GM23338 (cell line): Measurements from ENCODE around the gene SUN5. TPM values are rescaled to one million over a fixed set of nuclear protein-coding genes. Genes with fewer than 3 reads are reported as not detected.

Experiments
- ATAC-seq: fragments of 200-7000 bp; cut with Tn5 transposase; 3 replicates; pipeline ENCODE4 v1.9.1; 2020
- DNase-seq: peaks from one replicate; pipeline ENCODE4 v3.0.0-alpha.2; 2015; ENCODE audit warnings: low spot score
- H2AFZ ChIP-seq: fragments of 200-600 bp; sonication (generic); 2 replicates; pipeline ENCODE4 v1.8.0; 2016; ENCODE audit warnings: antibody characterized with exemption, mild to moderate bottlenecking, moderate library complexity
- H3F3A ChIP-seq: fragments of 200-600 bp; sonication (generic); replicated peaks from 2 replicates; pipeline ENCODE4 v1.8.0; 2017; ENCODE audit warnings: antibody characterized with exemption, mixed run types, low read depth
- H3K27ac ChIP-seq: fragments of 200-600 bp; sonication (generic); 2 replicates; pipeline ENCODE4 v1.6.1; 2016; ENCODE audit warnings: low read depth
- H3K27me3 ChIP-seq: fragments of 200-600 bp; sonication (generic); 2 replicates; pipeline ENCODE4 v1.8.0; 2016; ENCODE audit warnings: mild to moderate bottlenecking, mixed run types, moderate library complexity; ENCODE audit not compliant: insufficient read depth
- H3K36me3 ChIP-seq: fragments of 200-600 bp; sonication (generic); 2 replicates; pipeline ENCODE4 v1.8.0; 2016; ENCODE audit warnings: mild to moderate bottlenecking; ENCODE audit not compliant: insufficient read depth
- H3K4me1 ChIP-seq: fragments of 200-600 bp; sonication (generic); 2 replicates; pipeline ENCODE4 v1.8.0; 2016; ENCODE audit warnings: mild to moderate bottlenecking, moderate library complexity; ENCODE audit not compliant: insufficient read depth
- H3K4me2 ChIP-seq: fragments of 200-600 bp; sonication (generic); 2 replicates; pipeline ENCODE4 v1.7.1; 2017; ENCODE audit warnings: mixed run types
- H3K4me3 ChIP-seq: fragments of 200-600 bp; sonication (generic); 2 replicates; pipeline ENCODE4 v1.6.1; 2016; ENCODE audit warnings: mixed run types
- H3K79me2 ChIP-seq: fragments of 200-600 bp; sonication (generic); replicated peaks from 2 replicates; pipeline ENCODE4 v1.8.0; 2017; ENCODE audit warnings: mild to moderate bottlenecking; ENCODE audit not compliant: insufficient read depth
- H3K9me2 ChIP-seq: fragments of 200-600 bp; sonication (generic); 2 replicates; pipeline ENCODE4 v1.8.0; 2017; ENCODE audit not compliant: insufficient read depth
- H4K20me1 ChIP-seq: fragments of 200-600 bp; sonication (generic); replicated peaks from 2 replicates; pipeline ENCODE4 v1.8.0; 2017; ENCODE audit warnings: mild to moderate bottlenecking; ENCODE audit not compliant: insufficient read depth
- H3K27ac Mint-ChIP-seq: 2 replicates; pipeline ENCODE4 v1.8.0; 2020; ENCODE audit warnings: inconsistent platforms, mild to moderate bottlenecking, moderate library complexity, mixed read lengths
- H3K27me3 Mint-ChIP-seq: 3 replicates; pipeline ENCODE4 v1.8.0; 2022; ENCODE audit warnings: low read depth, mild to moderate bottlenecking, moderate library complexity, mixed read lengths, inconsistent platforms; ENCODE audit not compliant: insufficient read depth, poor library complexity
- H3K36me3 Mint-ChIP-seq: 3 replicates; pipeline ENCODE4 v1.8.0; 2021; ENCODE audit warnings: low read depth, mild to moderate bottlenecking, inconsistent platforms, moderate library complexity, mixed read lengths
- H3K4me1 Mint-ChIP-seq: 3 replicates; pipeline ENCODE4 v1.8.0; 2020; ENCODE audit warnings: mild to moderate bottlenecking, inconsistent platforms, mixed read lengths
- H3K4me3 Mint-ChIP-seq: 3 replicates; pipeline ENCODE4 v1.8.0; 2021; ENCODE audit warnings: moderate library complexity, mild to moderate bottlenecking, inconsistent platforms, mixed read lengths
- H3K9me3 Mint-ChIP-seq: 3 replicates; pipeline ENCODE4 v1.8.0; 2020; ENCODE audit warnings: moderate library complexity, mild to moderate bottlenecking, inconsistent platforms, mixed read lengths
- CREB1 ChIP-seq: fragments of 250-450 bp; sonication (Bioruptor Pico); IDR thresholded peaks from 2 replicates; pipeline ENCODE4 v1.5.0; 2020; ENCODE audit warnings: low read depth, mild to moderate bottlenecking, moderate library complexity
- POLR2AphosphoS5 ChIP-seq: IDR thresholded peaks from 2 replicates; pipeline ENCODE4 v1.6.1; 2016; ENCODE audit warnings: antibody characterized with exemption, low read depth
- REST ChIP-seq: IDR thresholded peaks from one replicate; pipeline ENCODE4 v1.6.1; 2018; ENCODE audit warnings: antibody characterized with exemption; ENCODE audit not compliant: unreplicated experiment
- STAT1 ChIP-seq: IDR thresholded peaks from one replicate; pipeline ENCODE4 v1.6.1; 2016; ENCODE audit warnings: antibody characterized with exemption; ENCODE audit not compliant: unreplicated experiment
- ZNF114 ChIP-seq: fragments of 250-450 bp; sonication (Bioruptor Pico); IDR thresholded peaks from 2 replicates; pipeline ENCODE4 v1.5.0; 2020; ENCODE audit warnings: mild to moderate bottlenecking, moderate library complexity
- ZNF462 ChIP-seq: fragments of 250-450 bp; sonication (Bioruptor Pico); IDR thresholded peaks from 2 replicates; pipeline ENCODE4 v1.5.0; 2020; ENCODE audit warnings: mild to moderate bottlenecking, moderate library complexity
- polyA plus RNA-seq: library from polyadenylated mRNA; unstranded; fragments of >200 nt; fragmentation: Nextera tagmentation; extraction: Ambion mirVana; gene quantifications from 2 replicates; pipeline ENCODE4 v1.2.1, GENCODE V29; 2016
- total RNA-seq: library from RNA; depleted of rRNA; stranded (reverse); fragments of >200 nt; shearing (Covaris generic); gene quantifications from 2 replicates; pipeline ENCODE4 v1.2.3, GENCODE V29; 2014

The SUN5 gene
- total and polyA plus RNA-seq, 2 experiments from 2014 or later = not detected

DNA sequence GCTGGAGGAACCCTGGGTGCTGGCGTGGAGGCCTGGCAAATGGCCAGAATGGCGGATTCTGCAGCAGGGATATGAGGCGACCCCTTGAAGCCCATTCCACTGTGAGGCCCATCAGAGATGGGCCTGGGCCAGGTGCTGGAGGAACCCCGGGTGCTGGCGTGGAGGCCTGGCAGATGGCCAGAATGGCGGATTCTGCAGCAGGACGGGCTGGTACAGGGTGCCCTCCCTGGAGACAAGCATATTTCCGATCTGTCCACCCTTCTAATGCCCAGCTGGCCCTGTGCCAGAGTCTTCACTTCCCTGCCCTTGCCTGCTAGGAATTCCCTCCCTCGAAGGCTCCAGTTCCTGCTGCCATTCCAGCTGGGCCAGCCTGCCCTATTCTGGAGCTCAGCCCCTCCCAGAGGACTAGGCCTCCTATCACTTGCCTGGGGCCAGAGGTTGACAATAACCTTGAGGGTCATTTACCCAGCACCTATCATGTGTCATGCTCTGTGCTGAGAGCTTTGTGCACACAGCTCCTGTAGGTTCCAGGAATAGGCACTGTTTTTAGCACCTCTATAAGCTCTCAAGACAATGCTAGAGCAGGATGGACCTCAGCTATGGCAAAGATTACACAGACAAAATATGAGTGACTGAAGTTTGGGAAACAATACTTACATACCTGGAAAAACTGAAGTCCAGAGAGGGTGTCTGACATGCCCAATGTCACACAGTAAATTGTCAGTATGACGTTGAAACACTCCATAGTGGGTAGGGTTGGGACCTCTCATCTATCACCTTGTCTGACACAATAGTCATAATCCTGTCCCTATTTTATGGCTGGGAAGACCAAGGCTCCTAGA is 21.4 kb downstream of the SUN5 start (continued):
- TF ChIP-seq REST (no peak), CREB1 (CRISPR knock-in tag) (no peak)

GRCh38 chr20:32980990-32981389 is 23.2 kb downstream of the SUN5 start:
- no peaks in the 10 kb centered on the region; the same call in 2 of the 3 replicates for H3K4me1 Mint-ChIP-seq
- no peak overlapping the region for H3K27ac Mint-ChIP-seq
- H3K36me3 Mint-ChIP-seq = 0 out of 3 replicates have a peak, but pooled peaks cover 3% of the 10 kb centered on the region

More at GRCh38 chr20:32980990-32981389, 23.2 kb downstream of the SUN5 start:
- H3K27me3 ChIP-seq = no peaks in the 10 kb centered on the region
- H3K4me3 ChIP-seq = no peak overlapping the region
- DNase-seq = no peak
- H2AFZ ChIP-seq = no peak overlapping the region
- no peak overlapping the region for H3K27ac ChIP-seq
- no peak for ATAC-seq
- no peaks in the 10 kb centered on the region for H3K9me2 ChIP-seq
- Mint-ChIP-seq H3K9me3 (peaks cover 8% of the 10 kb centered on the region), H3K4me3 (no peak overlapping the region), H3K27me3 (peaks cover 10% of the 10 kb centered on the region)
- no peaks in the 10 kb centered on the region for H3K36me3 ChIP-seq
- H3K4me1 ChIP-seq = no peaks in the 10 kb centered on the region; the same call in 1 of the 2 replicates
- TF ChIP-seq ZNF462 (CRISPR knock-in tag) = no peak
- no peak for TF ChIP-seq POLR2AphosphoS5
- TF ChIP-seq STAT1 = no peak
- TF ChIP-seq ZNF114 (CRISPR knock-in tag) = no peak
- H4K20me1 ChIP-seq = no peaks in the 10 kb centered on the region
- H3K4me2 ChIP-seq = no peak overlapping the region
- no peaks in the 10 kb centered on the region for H3F3A ChIP-seq
- H3K79me2 ChIP-seq = no peaks in the 10 kb centered on the region
